Activated T-cell treated with anti-CD3 and anti-CD28 coated beads for 48 hours (primary cell): ENCODE data around the gene GRID2.

Experiments
- DNase-seq: peaks from one replicate; pipeline ENCODE4 v3.0.0-alpha.2; 2020; ENCODE audit warnings: low read depth

Gene GRID2

DNA sequence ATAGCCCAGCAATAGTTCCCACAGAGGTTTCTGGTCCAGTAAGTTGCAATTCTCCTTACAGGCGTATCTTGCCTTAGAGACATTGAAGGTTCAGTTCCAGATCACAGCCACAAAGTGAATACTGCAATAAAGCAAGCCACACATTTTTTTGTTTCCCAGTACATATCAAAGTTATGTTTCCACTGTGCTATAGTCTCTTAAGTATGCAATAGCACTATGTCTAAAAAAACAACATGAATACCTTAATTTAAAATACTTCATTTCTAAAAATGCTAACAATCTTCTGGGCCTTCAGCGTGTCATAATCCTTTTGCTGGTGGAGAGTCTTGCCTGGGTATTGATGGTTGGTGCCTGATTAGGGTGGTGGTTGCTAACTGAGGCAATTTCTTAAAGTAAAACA lies 659.1 kb downstream of the GRID2 start:
- DNase-seq = no peak

DNA sequence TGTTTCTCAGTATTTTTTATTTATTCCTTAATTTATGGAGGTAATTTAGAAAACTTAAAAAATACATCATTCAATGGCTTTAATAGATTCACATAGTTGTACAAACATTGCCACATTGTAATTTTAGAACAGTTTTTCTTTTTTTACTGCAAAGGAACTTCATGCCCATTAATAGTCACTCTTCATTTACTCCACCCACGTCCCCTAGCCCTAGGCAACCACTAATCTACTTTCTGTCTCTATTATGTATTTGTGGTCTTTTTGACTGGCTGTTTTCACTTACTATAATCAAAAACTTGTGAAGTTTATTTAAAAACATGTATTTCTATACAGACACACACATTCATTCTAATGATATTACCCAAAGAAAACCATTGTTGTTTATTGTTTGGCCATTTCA lies 664.8 kb downstream of the GRID2 start:
- no peak for DNase-seq

DNA sequence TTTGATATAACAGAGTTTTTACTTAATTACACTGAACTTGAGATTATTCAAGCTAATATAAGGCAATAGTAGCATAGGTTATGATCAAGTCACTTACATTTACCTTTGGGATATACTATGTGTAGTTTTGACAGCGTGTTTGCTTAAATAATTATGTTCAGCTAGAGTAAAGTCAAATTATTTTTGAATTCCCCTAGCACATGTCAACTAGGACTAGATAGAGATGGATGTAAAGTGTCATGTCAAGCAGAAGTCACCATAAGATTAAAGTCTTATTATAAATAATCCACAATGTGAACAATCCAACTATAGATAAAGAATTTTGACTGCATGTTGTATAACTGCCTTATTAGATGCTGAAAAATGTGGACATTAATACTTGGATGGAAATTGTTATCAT lies 665.2 kb downstream of the GRID2 start:
- DNase-seq = no peak

DNA sequence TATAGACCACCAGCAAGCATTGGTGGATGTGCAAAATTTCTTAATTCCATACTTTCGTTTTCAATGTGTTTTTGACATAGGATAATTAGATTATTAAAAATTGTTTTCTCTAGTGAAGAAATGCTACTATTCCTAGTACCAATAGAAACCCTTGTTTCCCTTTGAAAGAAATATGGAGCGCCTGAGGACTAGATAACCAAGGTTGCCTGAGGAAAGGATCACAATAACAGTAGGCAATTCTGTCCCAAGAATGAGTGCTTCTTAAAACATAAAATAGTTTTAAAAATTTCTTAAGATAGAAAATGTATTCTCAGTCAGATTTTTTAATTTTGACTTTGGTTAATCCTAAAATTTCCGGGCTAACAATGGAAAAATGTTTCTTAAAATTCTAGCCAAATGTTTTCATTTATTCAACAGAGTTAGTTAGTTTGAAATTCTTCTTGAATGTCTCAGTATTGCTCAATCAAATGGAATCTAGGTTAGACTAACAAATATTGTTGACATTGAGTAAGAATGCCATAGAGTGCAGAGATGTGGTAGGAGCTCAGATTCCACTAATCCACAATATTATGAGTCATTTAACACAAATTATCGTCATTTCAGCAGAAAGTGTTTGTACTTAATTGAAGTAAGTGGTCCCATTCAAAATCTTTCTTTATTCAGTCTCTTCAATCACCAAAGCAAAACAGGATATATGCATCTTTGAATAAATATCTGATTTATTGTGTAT lies 666.0 kb downstream of the GRID2 start:
- DNase-seq = no peak

DNA sequence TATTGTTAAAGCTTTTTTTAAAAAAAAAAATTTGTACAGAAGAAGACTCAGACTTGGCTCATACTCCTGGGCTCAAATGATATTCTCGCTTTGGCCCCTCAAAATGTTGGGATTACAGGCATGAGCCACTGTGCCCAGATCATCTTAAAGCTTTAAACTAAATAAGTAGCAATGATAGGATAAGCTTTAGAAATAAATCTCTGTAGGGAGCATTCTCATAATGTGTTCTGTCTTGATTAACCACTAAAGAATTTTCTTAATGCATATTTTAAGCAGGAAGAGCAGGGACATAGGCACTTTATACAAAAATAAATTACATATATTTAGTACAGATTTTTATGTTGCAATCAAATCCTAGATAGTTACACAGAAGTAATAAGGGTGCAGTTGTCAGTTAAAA lies 667.2 kb downstream of the GRID2 start:
- no peak for DNase-seq

DNA sequence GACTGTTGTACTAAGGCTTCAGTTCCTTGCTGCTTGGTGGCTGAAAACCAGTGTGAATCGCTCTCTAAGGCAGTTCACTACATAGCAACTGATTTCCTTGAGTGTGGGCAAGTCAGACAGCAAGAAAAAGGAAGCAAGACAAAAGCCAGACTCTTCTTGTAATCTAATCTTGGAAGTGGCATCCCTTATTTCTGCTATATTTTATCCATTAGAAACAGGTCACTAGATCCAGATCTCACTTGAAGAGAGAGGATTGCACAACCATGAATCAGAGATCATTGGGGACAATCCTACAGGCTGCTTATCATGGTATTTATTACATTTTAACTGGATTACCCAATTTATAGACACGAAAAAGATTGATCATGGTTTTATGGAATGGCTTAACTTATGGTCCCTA lies 684.5 kb downstream of the GRID2 start:
- no peak for DNase-seq

DNA sequence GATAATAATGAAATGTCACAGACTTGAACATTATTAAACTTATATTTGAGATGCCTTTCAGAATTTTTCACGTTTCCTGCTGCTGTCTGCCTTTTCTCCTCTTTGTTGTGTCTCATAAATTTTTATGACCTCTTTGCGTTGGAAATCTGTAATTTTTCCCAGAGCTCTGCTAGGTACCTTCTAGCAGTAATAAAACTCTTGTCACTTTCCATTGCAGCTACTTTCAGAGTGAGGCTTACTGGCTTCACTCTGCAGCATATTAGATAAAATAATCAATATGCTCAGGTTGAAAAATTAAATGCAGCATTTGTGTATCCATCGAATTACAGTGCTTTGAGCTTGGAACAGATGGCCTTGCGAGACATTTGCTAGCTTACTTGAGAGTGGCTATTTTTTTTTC lies 689.0 kb downstream of the GRID2 start:
- no peak for DNase-seq

DNA sequence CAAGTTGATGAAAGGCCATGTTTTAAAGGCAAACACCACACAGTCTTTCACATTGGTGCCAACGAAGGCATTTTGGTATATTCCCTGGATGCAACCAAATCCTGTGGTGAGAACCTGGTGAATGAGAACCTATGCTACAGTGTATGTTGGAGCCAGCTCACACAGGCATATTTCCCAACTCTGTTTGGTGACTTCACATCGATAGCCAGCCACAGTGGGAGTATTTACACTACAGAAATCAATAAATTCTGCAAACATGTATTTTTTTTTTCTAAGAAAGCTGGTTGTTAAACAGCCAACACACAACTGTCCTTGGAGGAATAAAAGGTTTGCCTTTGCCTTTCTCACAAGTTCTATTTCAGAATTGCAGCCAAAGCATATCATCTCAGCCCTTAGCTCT lies 691.0 kb downstream of the GRID2 start:
- DNase-seq = no peak

DNA sequence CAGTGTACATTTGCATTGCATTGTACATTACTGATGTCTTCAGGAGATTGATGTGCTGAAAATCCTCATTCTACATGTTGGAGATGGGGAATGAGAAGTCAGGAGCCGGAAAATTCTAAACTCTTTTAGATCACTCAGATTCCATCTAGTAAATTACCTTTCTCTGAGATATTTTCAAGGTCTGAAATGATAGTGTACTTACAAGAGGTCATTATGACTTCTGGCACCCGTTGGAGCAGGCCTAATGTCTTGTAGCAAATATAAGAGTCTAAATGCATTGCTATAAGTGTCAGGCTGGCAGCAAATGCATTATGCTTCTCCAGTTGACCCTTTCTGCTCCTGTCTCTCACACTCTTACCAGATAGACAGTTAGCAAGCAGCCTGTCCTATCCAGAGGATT lies 692.8 kb downstream of the GRID2 start:
- DNase-seq = no peak

DNA sequence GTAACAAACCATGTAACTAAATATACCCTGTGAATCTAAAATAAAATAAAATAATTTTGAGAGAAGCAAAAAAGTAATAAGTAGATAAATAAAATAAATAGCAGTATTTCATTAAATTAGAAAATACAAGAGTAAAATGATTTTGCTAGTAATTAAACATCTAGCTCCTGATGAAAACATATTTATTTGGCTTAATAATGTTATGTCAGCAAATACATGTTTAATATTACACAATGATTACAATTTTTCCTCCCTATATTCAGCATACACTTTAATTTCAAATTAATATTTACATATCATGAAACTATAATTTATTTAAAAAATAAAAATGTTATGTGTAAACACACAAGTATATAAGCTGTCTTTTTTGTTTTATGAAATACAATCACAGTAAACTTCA lies 697.1 kb downstream of the GRID2 start:
- no peak for DNase-seq

DNA sequence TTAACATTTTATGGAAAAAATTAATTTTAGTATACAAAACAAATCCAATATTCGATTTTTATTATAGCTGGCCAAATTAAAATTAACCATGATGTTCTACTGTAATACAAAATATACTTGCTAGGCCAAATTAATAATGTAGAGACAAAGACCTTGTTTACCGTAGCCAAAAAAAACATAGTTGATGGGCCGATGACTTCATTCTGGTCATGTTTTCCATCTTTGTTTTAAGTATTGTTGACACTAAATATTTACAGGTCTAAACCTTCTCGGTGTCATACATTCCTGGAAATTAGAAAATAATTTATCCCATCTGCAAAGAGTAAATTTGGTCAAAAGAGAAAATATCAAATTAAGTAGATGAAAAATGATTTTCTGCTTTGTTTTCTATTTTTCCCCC lies 698.5 kb downstream of the GRID2 start:
- no peak for DNase-seq

DNA sequence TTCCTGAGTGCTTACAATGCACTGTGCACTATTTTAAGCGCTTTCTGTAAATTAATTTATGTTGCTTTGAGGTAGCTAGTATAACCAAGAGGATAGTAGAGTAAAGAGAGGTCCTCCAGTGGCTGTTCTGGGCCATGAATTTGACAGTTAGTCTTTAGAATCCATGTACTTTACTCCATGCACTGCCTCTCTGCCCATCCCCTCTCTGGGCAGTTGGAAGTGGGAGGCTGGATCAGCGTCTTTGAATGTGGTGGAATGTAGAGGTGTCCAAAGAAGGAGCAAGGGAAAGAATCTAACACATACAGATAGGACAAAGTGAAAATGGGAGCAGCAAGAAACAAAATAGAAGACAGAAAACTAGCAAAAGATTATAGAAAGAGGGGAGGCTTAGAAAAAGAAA lies 712.6 kb downstream of the GRID2 start:
- DNase-seq = no peak

DNA sequence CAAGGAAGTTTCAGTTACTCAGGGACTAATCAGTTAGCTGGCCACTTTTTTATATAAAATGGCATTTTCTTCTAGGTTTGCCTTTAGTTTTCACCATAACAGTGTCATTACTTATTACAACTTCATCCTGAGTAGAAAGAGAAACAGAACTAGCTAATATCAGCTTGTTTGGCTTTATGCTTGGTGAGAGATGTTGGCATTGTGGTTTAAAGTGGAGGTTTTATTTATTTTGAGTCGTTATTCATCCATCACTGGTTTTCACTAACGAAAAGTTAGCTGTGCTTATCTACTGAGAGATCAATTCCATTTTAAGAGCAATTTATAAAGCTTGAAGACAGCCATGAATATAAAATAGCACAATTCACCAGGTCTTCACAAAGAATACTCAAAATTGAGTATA lies 714.5 kb downstream of the GRID2 start:
- no peak for DNase-seq

DNA sequence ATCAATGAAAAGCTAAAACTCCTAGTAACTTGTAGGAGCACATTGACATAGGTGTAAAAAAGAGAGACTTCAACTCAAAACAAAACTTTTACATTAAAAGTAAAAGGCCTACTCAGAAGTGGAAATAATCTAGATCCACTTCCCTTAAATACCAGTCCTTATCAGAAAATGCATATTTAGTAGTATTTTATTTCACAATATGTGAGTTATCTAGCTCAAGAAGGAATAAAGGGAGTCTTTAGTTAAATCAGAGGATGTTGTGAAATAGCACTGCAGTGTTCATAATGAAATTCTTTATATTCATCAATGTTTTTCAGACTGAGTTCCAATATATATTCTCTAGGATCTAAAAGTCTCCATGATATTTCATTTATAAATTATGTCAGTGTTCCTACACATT lies 715.0 kb downstream of the GRID2 start:
- DNase-seq = no peak

DNA sequence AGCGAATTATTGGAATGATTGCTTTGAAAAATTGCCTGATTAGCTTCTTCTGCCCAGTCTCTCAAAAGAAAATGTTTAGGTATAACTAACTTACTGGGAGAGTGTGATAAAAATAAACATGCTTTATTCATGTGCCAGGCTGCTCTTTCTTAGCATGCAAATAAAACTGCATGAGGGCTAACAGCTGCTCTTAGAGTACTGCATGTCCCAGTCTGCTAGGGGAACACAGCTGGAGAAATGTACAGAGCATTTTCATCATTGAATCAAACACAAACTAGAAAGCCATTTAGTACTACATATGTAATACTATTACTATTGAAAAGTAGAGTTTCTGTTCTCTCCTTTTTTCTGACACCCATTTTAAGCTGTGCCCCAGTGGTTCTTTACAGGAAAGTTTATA lies 726.0 kb downstream of the GRID2 start:
- DNase-seq = no peak

DNA sequence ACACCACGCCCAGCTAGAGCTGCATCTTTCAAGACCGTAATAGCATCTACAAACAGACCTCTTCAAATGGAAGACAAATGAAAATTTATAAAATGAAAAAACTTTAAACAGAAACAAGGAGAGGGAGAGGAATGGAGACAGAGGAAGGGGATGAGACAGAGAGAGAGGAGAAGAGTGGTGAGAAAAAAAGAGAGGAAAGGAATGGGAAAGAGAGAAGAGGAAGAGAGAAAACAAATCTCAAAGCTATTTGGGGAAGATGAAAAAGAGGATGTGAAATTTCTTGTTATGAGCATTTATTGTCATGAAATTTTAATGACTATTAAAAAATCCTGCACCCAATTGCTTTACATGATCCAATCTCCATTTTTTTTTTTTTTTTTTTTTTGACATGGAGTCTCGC lies 726.9 kb downstream of the GRID2 start:
- no peak for DNase-seq

DNA sequence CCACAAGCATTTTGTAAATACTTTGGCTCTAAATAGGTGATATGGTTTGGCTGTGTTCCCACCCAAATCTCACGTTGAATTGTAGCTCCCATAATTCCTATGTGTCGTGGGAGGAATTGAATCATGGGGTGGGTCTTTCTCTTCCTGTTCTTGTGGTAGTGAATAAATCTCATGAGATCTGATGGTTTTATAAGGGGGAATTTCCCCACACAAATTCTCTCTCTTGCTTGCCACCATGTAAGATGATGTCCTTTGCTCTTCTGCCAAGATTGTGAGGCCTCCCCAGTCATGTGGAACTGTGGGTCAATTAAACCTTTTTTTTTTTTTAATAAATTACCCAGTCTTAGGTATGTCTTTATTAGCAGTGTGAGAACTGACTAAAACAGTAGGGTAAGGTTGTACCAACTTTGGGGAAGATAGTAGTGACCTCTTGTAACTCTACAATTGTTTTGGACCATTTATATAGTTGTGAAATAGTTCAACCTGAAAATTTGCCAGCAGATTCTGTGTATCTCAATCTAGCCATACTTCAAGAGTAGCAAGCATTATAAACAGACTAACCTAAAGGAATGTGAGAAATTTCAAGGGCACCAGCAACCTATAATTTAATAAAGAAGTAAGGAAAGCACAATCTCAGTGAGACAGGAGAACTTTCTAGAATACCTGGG lies 727.8 kb downstream of the GRID2 start:
- no peak for DNase-seq

DNA sequence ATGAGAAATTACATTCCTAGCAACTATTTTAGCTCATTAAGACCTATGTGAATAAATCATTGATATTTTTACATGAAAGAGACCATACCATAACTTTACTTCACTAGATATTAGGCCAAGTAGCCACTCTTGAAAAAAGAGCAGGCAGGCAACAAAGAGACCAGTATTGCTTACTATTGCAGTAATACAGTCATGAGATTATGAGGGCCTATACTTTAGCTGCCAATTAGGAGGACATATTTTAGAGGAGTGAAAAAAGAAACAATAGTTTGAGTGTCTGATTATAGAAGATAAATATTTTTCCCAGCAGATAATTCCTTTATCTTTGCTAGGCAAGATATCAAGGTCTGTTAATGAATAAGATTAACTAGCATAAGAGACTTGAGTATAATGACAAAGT lies 739.0 kb downstream of the GRID2 start:
- no peak for DNase-seq

DNA sequence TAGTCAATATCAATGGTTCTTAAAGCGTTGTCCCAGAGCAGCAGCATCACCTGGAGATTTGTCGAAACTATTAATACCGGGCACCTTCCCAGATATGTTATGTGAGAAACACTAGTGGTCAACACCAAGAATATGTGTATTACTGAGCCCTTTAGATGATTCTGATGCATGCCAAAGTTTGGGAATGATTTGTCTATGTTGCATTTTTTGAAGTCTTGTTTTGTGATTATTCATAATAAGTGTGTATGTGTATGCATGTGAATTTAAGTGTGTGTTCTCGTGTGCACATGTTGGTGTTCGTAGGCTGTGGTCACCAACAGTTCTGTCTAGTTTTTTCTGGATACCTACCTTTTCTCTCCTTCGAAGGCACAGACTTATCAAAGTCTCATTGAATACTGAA lies 749.4 kb downstream of the GRID2 start:
- DNase-seq = no peak

DNA sequence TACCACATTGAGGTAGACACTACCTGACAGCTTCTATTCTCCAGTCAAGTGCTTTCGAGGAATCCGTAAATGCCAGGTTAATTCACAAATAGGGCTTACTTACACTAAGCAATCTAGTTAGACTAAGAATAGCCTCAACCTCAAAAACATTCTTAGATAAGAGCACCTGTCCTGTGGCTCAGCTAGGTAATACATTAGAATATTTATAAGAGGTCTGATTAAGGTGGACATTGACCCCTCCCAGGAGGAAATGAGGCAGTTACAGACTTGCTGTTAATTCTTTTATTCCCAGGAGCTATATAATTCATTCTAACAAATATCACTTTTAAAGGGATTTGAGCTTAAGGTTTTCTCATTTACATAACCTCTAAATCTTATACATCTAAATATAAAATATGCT lies 758.1 kb downstream of the GRID2 start:
- DNase-seq = no peak

DNA sequence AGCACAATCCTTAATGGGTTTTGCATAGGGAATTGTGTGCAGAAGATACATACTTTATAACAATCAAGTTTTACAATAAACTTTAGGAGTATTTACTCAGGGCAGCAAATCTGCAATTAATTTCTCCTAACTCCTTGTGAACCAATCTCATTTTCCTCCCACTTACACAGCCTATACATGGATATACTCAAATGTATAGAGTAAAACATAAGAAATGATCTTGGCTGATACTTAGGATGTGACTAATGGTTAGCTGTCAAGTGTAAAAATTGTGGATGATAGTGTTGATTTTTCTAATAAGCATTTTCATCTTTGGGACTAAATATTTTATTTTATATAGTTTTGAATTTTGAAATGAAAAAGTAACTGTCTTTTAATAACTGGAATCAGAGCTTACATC lies 759.6 kb downstream of the GRID2 start:
- no peak for DNase-seq

DNA sequence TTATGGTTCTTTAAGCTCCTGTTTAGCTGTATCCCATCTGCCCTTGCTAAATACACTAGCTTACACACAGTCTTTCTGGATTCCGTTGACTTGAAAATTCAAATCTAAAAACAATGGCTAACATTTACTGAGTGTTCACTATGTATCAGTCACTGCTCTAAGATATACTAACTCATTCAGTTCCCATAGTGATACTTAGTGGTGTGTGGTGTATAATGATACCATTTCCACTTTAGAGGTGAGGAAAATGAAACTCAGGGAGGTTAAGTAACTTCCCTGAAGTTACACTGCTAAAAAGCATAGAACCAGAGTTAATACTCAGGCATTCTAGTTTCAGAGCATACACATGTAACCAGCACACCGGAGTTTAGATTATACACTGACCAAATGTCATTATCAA lies 762.0 kb downstream of the GRID2 start:
- DNase-seq = no peak

DNA sequence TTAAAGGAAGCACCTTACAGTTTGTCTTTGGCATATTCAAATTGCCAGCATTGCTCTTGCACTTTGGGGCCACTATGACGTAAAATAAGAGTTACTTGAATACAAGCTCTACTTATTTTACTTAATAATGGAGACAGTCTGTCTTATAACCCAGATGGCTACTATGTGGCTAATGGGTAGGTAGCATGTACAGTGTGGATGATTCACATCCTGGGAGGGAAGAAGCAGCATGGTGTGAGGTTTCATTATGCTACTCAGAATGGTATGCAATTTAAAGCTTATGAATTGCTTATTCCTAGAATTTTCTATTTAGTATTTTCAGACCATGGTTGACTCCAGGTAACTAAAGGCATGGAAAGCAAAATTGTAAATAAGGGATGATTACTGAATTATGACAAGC lies 763.0 kb downstream of the GRID2 start:
- no peak for DNase-seq

DNA sequence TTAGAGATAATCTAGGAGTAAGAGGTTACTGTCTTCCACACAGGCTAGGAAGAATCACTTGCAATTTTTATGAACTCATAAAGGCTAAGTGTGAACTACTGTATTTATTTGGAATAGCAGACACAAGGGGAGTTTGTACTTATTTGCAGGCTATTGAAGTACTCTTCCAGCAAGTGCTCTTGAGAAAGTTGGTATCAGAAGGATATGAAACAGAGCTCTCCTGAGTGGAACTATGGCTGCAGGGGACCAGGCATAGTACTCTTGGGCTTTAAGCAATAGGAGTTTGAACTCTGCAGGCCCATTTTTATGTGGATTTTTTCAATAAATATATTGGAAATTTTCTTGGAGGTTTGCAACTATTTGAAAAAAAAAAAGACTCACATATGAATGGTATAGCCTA lies 768.5 kb downstream of the GRID2 start:
- no peak for DNase-seq
